GM18526 (cell line): ENCODE measurements around the gene PARD3B.

ENCODE experiments used
- POLR2A ChIP-seq: IDR thresholded peaks from 3 replicates; pipeline ENCODE4 v1.6.1; 2011; ENCODE audit not compliant: insufficient read length; ENCODE audit errors: extremely low read depth

PARD3B gene

GRCh38 chr2:205128726-205129125 is 583.5 kb downstream of the PARD3B start:
- TF ChIP-seq POLR2A: no peak

GRCh38 chr2:205129531-205129930 is 584.3 kb downstream of the PARD3B start:
- TF ChIP-seq POLR2A: no peak

- TF ChIP-seq POLR2A: no peak
Measured at GRCh38 chr2:205130111-205130829, 585.0 kb downstream of the PARD3B start.

GRCh38 chr2:205133544-205133943 is 588.3 kb downstream of the PARD3B start:
- TF ChIP-seq POLR2A: no peak

GRCh38 chr2:205138735-205139134 is 593.5 kb downstream of the PARD3B start:
- TF ChIP-seq POLR2A: no peak

- no peak for TF ChIP-seq POLR2A
Measured at GRCh38 chr2:205139822-205140463, 594.7 kb downstream of the PARD3B start.

GRCh38 chr2:205141381-205141780 is 596.1 kb downstream of the PARD3B start:
- no peak for TF ChIP-seq POLR2A

GRCh38 chr2:205145888-205146287 is 600.6 kb downstream of the PARD3B start:
- no peak for TF ChIP-seq POLR2A

- no peak for TF ChIP-seq POLR2A
Measured at GRCh38 chr2:205148755-205149154, 603.5 kb downstream of the PARD3B start.

GRCh38 chr2:205156457-205156856 is 611.2 kb downstream of the PARD3B start:
- TF ChIP-seq POLR2A: no peak

GRCh38 chr2:205158404-205158803 is 613.1 kb downstream of the PARD3B start:
- no peak for TF ChIP-seq POLR2A

GRCh38 chr2:205161156-205161839 is 616.0 kb downstream of the PARD3B start:
- no peak for TF ChIP-seq POLR2A

- no peak for TF ChIP-seq POLR2A
Measured at GRCh38 chr2:205166745-205167144, 621.5 kb downstream of the PARD3B start.

- TF ChIP-seq POLR2A: no peak
Measured at GRCh38 chr2:205169012-205169411, 623.7 kb downstream of the PARD3B start.

- TF ChIP-seq POLR2A: no peak
Measured at GRCh38 chr2:205169464-205169863, 624.2 kb downstream of the PARD3B start.

GRCh38 chr2:205170399-205170798 is 625.1 kb downstream of the PARD3B start:
- no peak for TF ChIP-seq POLR2A
